IPS DF 6.9 (cell line): ENCODE data around the gene ARHGAP6.

Source experiments
- DNase-seq: peaks from one replicate; pipeline ENCODE4 v3.0.0-alpha.2; 2013; ENCODE audit warnings: low read depth, low spot score
- H3K27ac ChIP-seq: one replicate; pipeline ENCODE4 v1.5.1; 2013; ENCODE audit warnings: low read length, control low read depth
- H3K27me3 ChIP-seq: 2 replicates; pipeline ENCODE4 v1.6.1; 2013; ENCODE audit warnings: mild to moderate bottlenecking, low read length; ENCODE audit not compliant: control insufficient read depth, insufficient read depth
- H3K36me3 ChIP-seq: 2 replicates; pipeline ENCODE4 v1.6.1; 2013; ENCODE audit warnings: low read length; ENCODE audit not compliant: control insufficient read depth, insufficient read depth
- H3K4me1 ChIP-seq: 2 replicates; pipeline ENCODE4 v1.6.1; 2013; ENCODE audit warnings: low read length; ENCODE audit not compliant: control insufficient read depth, insufficient read depth
- H3K4me3 ChIP-seq: 2 replicates; pipeline ENCODE4 v1.5.1; 2013; ENCODE audit warnings: mild to moderate bottlenecking, low read length
- H3K9me3 ChIP-seq: 2 replicates; pipeline ENCODE4 v1.6.1; 2013; ENCODE audit warnings: low read length, inconsistent platforms; ENCODE audit not compliant: control insufficient read depth, insufficient read depth
- WGBS: extraction: QIAGEN DNeasy Blood & Tissue Kit; methylation state at CpG from one replicate; pipeline ENCODE4 v1.1.7; 2013; ENCODE audit warnings: mixed read lengths, missing lambda C conversion rate; ENCODE audit not compliant: insufficient read length, insufficient coverage; 5-methylcytosine and 5-hydroxymethylcytosine counted together

The ARHGAP6 gene

GRCh38 chrX:11341274-11342201, 324.2 kb downstream of the ARHGAP6 start:
- no peaks in the 10 kb centered on the region for H3K9me3 ChIP-seq
- DNase-seq = no peak
- WGBS = no CpG with 5 or more reads among the region's 10 CpGs
- no peak overlapping the region for H3K4me3 ChIP-seq
- H3K4me1 ChIP-seq = no peaks in the 10 kb centered on the region; the same call in 1 of the 2 replicates
- no peaks in the 10 kb centered on the region for H3K27me3 ChIP-seq
- H3K36me3 ChIP-seq = no peaks in the 10 kb centered on the region
- H3K27ac ChIP-seq = no peak overlapping the region

GRCh38 chrX:11337292-11338009, 328.3 kb downstream of the ARHGAP6 start:
- no CpG with 5 or more reads among the region's 1 CpG for WGBS
- no peak for DNase-seq
- no peak overlapping the region for H3K4me3 ChIP-seq
- H3K27ac ChIP-seq = no peak overlapping the region
- no peaks in the 10 kb centered on the region for H3K27me3 ChIP-seq
- no peaks in the 10 kb centered on the region for H3K9me3 ChIP-seq
- H3K4me1 ChIP-seq = no peaks in the 10 kb centered on the region
- H3K36me3 ChIP-seq = no peaks in the 10 kb centered on the region

DNA sequence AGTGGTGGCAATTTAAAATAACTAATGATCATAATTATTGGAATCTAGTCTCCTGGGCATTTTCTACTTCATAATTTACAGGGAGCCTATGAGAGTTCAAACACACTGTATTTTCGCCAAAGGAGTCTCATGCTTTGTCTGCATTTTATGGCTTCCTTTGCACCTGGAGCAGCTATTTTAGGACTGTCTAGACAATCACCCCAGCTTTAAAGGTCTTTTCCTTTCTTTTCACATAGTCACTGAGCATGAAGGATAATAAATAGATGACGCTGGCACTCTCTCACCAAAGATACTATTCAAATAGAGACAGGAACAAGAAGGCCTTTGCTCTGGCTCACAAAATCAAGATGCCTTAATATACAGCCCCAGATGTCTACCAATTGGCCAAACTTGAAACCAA, 329.5 kb downstream of the ARHGAP6 start:
- no peak for DNase-seq
- no peaks in the 10 kb centered on the region for H3K9me3 ChIP-seq
- no peaks in the 10 kb centered on the region for H3K27me3 ChIP-seq
- no peak overlapping the region for H3K27ac ChIP-seq
- H3K36me3 ChIP-seq = no peaks in the 10 kb centered on the region
- no CpG with 5 or more reads among the region's 2 CpGs for WGBS
- no peak overlapping the region for H3K4me3 ChIP-seq
- no peaks in the 10 kb centered on the region for H3K4me1 ChIP-seq

GRCh38 chrX:11334165-11334564, 331.6 kb downstream of the ARHGAP6 start:
- Histone ChIP-seq H3K4me1 (no peaks in the 10 kb centered on the region), H3K9me3 (no peaks in the 10 kb centered on the region), H3K27ac (no peak overlapping the region), H3K36me3 (no peaks in the 10 kb centered on the region), H3K27me3 (no peaks in the 10 kb centered on the region), H3K4me3 (no peak overlapping the region)
- WGBS = no CpG with 5 or more reads among the region's 2 CpGs
- no peak for DNase-seq

- no peak for DNase-seq
- no CpG with 5 or more reads among the region's 2 CpGs for WGBS
- H3K36me3 ChIP-seq = no peaks in the 10 kb centered on the region
- H3K4me3 ChIP-seq = no peak overlapping the region
- H3K4me1 ChIP-seq = no peaks in the 10 kb centered on the region
- no peaks in the 10 kb centered on the region for H3K27me3 ChIP-seq
- H3K9me3 ChIP-seq = no peaks in the 10 kb centered on the region
- H3K27ac ChIP-seq = no peak overlapping the region
Observed at GRCh38 chrX:11331788-11332187, 333.9 kb downstream of the ARHGAP6 start.

DNA sequence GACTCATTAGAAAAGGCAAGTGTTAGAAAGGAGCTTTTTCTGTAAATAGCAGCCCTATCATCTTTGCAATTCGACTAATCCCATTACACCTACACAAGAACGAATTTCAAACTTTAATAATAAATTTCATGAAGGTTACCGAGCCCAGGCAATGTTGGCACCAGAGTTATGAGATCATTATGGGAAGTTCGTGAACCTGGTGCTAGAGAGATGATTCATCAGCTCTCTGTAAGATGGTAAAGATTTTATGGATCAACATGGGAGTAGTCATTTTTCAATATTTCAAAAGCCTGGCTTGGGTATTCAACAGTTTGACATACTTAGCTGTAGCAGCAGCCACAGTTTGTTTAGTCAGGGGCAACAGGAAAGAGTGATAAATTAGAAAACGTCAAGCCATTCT, 336.7 kb downstream of the ARHGAP6 start:
- DNase-seq = no peak
- Histone ChIP-seq H3K9me3 (no peaks in the 10 kb centered on the region), H3K27ac (no peak overlapping the region), H3K4me3 (no peak overlapping the region), H3K36me3 (no peaks in the 10 kb centered on the region), H3K4me1 (no peaks in the 10 kb centered on the region), H3K27me3 (no peaks in the 10 kb centered on the region)
- WGBS = no CpG with 5 or more reads among the region's 5 CpGs

DNA sequence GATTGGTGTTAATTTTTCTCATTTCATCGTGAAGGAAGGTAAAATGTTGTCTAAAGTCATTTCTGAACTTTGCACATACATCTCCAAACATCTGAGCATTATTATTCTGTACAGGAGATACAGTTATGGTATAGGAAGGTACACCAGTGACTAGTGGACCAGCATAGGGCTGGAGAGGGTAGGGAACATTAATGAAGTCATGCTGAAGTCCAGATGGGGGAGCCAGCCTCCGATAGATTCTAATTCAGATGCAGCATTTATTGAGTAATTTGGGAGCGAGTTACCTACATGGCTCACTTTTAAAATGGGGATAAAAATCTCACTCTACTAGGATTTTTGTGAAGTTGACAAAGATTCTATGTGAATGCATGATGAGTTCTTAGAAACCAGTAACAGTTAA, 337.6 kb downstream of the ARHGAP6 start:
- WGBS = no CpG with 5 or more reads among the region's 3 CpGs
- no peaks in the 10 kb centered on the region for H3K36me3 ChIP-seq
- H3K27me3 ChIP-seq = no peaks in the 10 kb centered on the region

DNA sequence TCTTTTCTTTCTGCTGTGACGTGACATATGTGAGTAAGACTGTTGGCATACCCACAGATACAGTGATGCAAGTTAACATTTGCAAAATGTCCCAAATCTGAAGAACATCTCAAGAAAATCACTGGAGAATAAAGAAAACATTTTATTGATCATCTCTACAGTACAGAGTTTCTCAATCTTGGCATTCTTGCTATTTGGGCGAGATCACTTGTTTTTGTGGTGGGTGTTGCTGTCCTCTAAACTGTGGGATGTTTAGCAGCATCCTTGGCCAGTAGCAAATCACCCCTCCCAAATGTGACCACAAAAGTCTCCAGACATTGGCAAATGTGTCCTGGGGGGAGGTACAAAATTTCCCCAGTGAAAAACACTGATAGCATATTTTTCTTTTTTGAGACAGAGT, 343.7 kb downstream of the ARHGAP6 start:
- no peaks in the 10 kb centered on the region for H3K4me1 ChIP-seq
- no peak overlapping the region for H3K4me3 ChIP-seq
- no peaks in the 10 kb centered on the region for H3K27me3 ChIP-seq
- H3K36me3 ChIP-seq = no peaks in the 10 kb centered on the region
- no CpG with 5 or more reads among the region's 2 CpGs for WGBS
- no peak overlapping the region for H3K27ac ChIP-seq
- H3K9me3 ChIP-seq = no peaks in the 10 kb centered on the region
- no peak for DNase-seq

More for the DNA sequence above, 337.6 kb downstream of the ARHGAP6 start:
- no peaks in the 10 kb centered on the region for H3K4me1 ChIP-seq
- no peaks in the 10 kb centered on the region for H3K9me3 ChIP-seq
- DNase-seq = no peak
- no peak overlapping the region for H3K4me3 ChIP-seq
- H3K27ac ChIP-seq = no peak overlapping the region

- DNase-seq = no peak
- no peaks in the 10 kb centered on the region for H3K9me3 ChIP-seq
- H3K4me3 ChIP-seq = no peak overlapping the region
- no CpG with 5 or more reads among the region's 7 CpGs for WGBS
- no peaks in the 10 kb centered on the region for H3K27me3 ChIP-seq
- H3K4me1 ChIP-seq = no peaks in the 10 kb centered on the region
- H3K27ac ChIP-seq = no peak overlapping the region
- no peaks in the 10 kb centered on the region for H3K36me3 ChIP-seq
Observed at GRCh38 chrX:11319806-11320520, 345.8 kb downstream of the ARHGAP6 start.

GRCh38 chrX:11311706-11312105, 354.0 kb downstream of the ARHGAP6 start:
- no CpG with 5 or more reads among the region's 7 CpGs for WGBS
- Histone ChIP-seq H3K27me3 (no peaks in the 10 kb centered on the region), H3K9me3 (no peaks in the 10 kb centered on the region), H3K4me1 (no peaks in the 10 kb centered on the region), H3K4me3 (no peak overlapping the region), H3K36me3 (no peaks in the 10 kb centered on the region), H3K27ac (no peak overlapping the region)
- DNase-seq = no peak
